Stimulated activated CD4-positive, alpha-beta T cell treated with anti-CD3 and anti-CD28 coated beads, Interleukin-4, amount 100 ng/mL, for 4 hours (primary cell): Measurements from ENCODE around the gene HRG.
"Not testable (repeated sequence)": the region's sequence is repeated elsewhere in the genome, so short reads cannot be mapped to it uniquely, and the experiment has no call there.

Experiments
- DNase-seq, 2 experiments: peaks; one replicate each; pipeline ENCODE4 v3.0.0-alpha.2; 2020

Gene HRG

GRCh38 chr3:186683979-186684378 lies 18.2 kb downstream of the HRG start:
- no peak for DNase-seq

- DNase-seq: not testable (repeated sequence)
Observed at GRCh38 chr3:186686475-186686874, 20.7 kb downstream of the HRG start.

GRCh38 chr3:186687120-186687651 lies 21.4 kb downstream of the HRG start:
- no peak for DNase-seq

- DNase-seq: not testable (repeated sequence)
Observed at GRCh38 chr3:186690304-186690703, 24.5 kb downstream of the HRG start.

GRCh38 chr3:186691676-186692075 lies 25.9 kb downstream of the HRG start:
- no peak for DNase-seq

GRCh38 chr3:186693843-186694242 lies 28.0 kb downstream of the HRG start:
- no peak for DNase-seq

- no peak for DNase-seq
Observed at GRCh38 chr3:186694288-186695032, 28.6 kb downstream of the HRG start.

GRCh38 chr3:186696522-186696921 lies 30.7 kb downstream of the HRG start:
- no peak for DNase-seq

GRCh38 chr3:186697510-186697909 lies 31.7 kb downstream of the HRG start:
- DNase-seq: no peak

- DNase-seq: no peak
Observed at GRCh38 chr3:186700267-186700666, 34.5 kb downstream of the HRG start.

GRCh38 chr3:186702451-186702850 lies 36.6 kb downstream of the HRG start:
- not testable (repeated sequence) for DNase-seq

- peak in 1 of 2 experiments; percentile 3 for DNase-seq
Observed at GRCh38 chr3:186705882-186706780, 40.3 kb downstream of the HRG start.

GRCh38 chr3:186708983-186709679 lies 43.3 kb downstream of the HRG start:
- DNase-seq: no peak

- not testable (repeated sequence) for DNase-seq
Observed at GRCh38 chr3:186710694-186711093, 44.9 kb downstream of the HRG start.

GRCh38 chr3:186713499-186713898 lies 47.7 kb downstream of the HRG start:
- no peak for DNase-seq

- DNase-seq: no peak
Observed at GRCh38 chr3:186717039-186717457, 51.2 kb downstream of the HRG start, which contains the start of gene KNG1. KNG1 (plus strand) TSS chr3:186717359; CDS start chr3:186717543, 184 bp downstream.

GRCh38 chr3:186719945-186720739 lies 54.3 kb downstream of the HRG start:
- DNase-seq: no peak

- no peak for DNase-seq
Observed at GRCh38 chr3:186722457-186722856, 56.6 kb downstream of the HRG start.

GRCh38 chr3:186724911-186725310 lies 59.1 kb downstream of the HRG start:
- no peak for DNase-seq
